ENCODE measurements around the gene GRPEL1.
A peak's percentile ranks its signal among the peaks of the same experiment; 100 is the strongest.
"Not testable (repeated sequence)": the region's sequence is repeated elsewhere in the genome, so short reads cannot be mapped to it uniquely, and the experiment has no call there.

Gene GRPEL1

GRCh38 chr4:7089213-7089986 lies 21.5 kb upstream of the GRPEL1 start:
- no peak for TF ChIP-seq CTCF (conservative IDR thresholded peaks at IDR 0.05)
- no peak overlapping the region for H3K27ac ChIP-seq

- TF ChIP-seq CTCF (conservative IDR thresholded peaks at IDR 0.05) = no peak
- no peak overlapping the region for H3K27ac ChIP-seq
These were observed 19.2 kb upstream of the GRPEL1 start for GRCh38 chr4:7087036-7087435.

- no peak for TF ChIP-seq CTCF (conservative IDR thresholded peaks at IDR 0.05)
- no peak overlapping the region for H3K27ac ChIP-seq
These were observed 18.5 kb upstream of the GRPEL1 start for GRCh38 chr4:7086384-7086783.

GRCh38 chr4:7084564-7084961 lies 16.7 kb upstream of the GRPEL1 start:
- H3K27ac ChIP-seq = peak overlapping the region; percentile 40

GRCh38 chr4:7083597-7084563 lies 16.0 kb upstream of the GRPEL1 start:
- TF ChIP-seq CTCF (conservative IDR thresholded peaks at IDR 0.05) = no peak
- peak overlapping the region; percentile 40 for H3K27ac ChIP-seq

GRCh38 chr4:7079909-7080308 lies 12.0 kb upstream of the GRPEL1 start:
- not testable (repeated sequence) for H3K27ac ChIP-seq

- not testable (repeated sequence) for H3K27ac ChIP-seq
These were observed 11.6 kb upstream of the GRPEL1 start for GRCh38 chr4:7079483-7079882.

- TF ChIP-seq CTCF (conservative IDR thresholded peaks at IDR 0.05) = no peak
- no peak overlapping the region for H3K27ac ChIP-seq
These were observed 10.2 kb upstream of the GRPEL1 start for GRCh38 chr4:7078025-7078424.

GRCh38 chr4:7077371-7077770 lies 9.5 kb upstream of the GRPEL1 start:
- H3K27ac ChIP-seq = no peak overlapping the region
- TF ChIP-seq CTCF (conservative IDR thresholded peaks at IDR 0.05) = no peak
